ENCODE data around the gene KCNH1. TPM values are rescaled to one million over a fixed set of nuclear protein-coding genes. Genes with fewer than 3 reads are reported as not detected.

Gene KCNH1
- total and polyA plus RNA-seq, 10 of the 15 experiments (the other 5 are each of a cell fraction or from before 2014, with no cell fraction given), result 0.02 to 0.04 (median 0.04) TPM; not detected in 7

- no peak for TF ChIP-seq SMAD5 (IDR thresholded peaks at IDR 0.05; ENCODE audit: low read depth)
- TF ChIP-seq, protein P1, sequence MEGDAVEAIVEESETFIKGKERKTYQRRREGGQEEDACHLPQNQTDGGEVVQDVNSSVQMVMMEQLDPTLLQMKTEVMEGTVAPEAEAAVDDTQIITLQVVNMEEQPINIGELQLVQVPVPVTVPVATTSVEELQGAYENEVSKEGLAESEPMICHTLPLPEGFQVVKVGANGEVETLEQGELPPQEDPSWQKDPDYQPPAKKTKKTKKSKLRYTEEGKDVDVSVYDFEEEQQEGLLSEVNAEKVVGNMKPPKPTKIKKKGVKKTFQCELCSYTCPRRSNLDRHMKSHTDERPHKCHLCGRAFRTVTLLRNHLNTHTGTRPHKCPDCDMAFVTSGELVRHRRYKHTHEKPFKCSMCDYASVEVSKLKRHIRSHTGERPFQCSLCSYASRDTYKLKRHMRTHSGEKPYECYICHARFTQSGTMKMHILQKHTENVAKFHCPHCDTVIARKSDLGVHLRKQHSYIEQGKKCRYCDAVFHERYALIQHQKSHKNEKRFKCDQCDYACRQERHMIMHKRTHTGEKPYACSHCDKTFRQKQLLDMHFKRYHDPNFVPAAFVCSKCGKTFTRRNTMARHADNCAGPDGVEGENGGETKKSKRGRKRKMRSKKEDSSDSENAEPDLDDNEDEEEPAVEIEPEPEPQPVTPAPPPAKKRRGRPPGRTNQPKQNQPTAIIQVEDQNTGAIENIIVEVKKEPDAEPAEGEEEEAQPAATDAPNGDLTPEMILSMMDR (IDR thresholded peaks at IDR 0.05 in 2 of 3, conservative IDR thresholded peaks at IDR 0.05 in 1 of 3; ENCODE audit: control insufficient read depth in 2 of 3, extremely low read depth in 1 of 3, insufficient read depth in 1 of 3, low read depth in 3 of 3, low read length in 3 of 3), result peak in 2 of 3 experiments; percentile 8 to 18; a peak in 1 of 6 replicates
- TF ChIP-seq NFIC (IDR thresholded peaks at IDR 0.05; ENCODE audit: low read depth, low read length), result no peak
- no peak for TF ChIP-seq IKZF1 (conservative IDR thresholded peaks at IDR 0.05)
Observed at GRCh38 chr1:211009944-211010343, 124.0 kb downstream of the KCNH1 start (continued).

- Histone ChIP-seq H3K9me3 (replicated peaks; ENCODE audit: control insufficient read depth, insufficient read depth, low read length) (no peaks in the 10 kb centered on the region), H3K9ac (ENCODE audit: control insufficient read depth, insufficient read depth, low read length) (no peak overlapping the region), H3K79me2 (ENCODE audit: control insufficient read depth, insufficient read depth, low read length) (no peaks in the 10 kb centered on the region), H3K27me3 (replicated peaks in 1 of 2; ENCODE audit: control insufficient read depth in 2 of 2, insufficient read depth in 2 of 2, low read length in 1 of 2) (no peaks in the 10 kb centered on the region), H2AFZ (ENCODE audit: control insufficient read depth, low read depth, low read length) (no peak overlapping the region), H3K4me3 (no peak overlapping the region), H3K27ac (ENCODE audit: control insufficient read depth, insufficient read depth) (no peak overlapping the region), H3K4me2 (ENCODE audit: control insufficient read depth, insufficient read depth) (no peak overlapping the region), H4K20me1 (ENCODE audit: control insufficient read depth, insufficient read depth) (no peaks in the 10 kb centered on the region), H3K4me1 (ENCODE audit: control insufficient read depth, insufficient read depth, low read length) (no peaks in the 10 kb centered on the region), H3K36me3 (ENCODE audit: control insufficient read depth in 2 of 2, insufficient read depth in 2 of 2, low read length in 1 of 2) (no peaks in the 10 kb centered on the region)
- in situ Hi-C loops (cut with MboI) (no loop called here), intact Hi-C loops (cut with micrococcal nuclease; ENCODE audit: unreplicated experiment) (no loop called here)
- WGBS (ENCODE audit: insufficient coverage, insufficient replicate concordance, low lambda C conversion rate, missing lambda C conversion rate), result 30% methylated on average over 1 of the region's 1 CpG
- no peak for FAIRE-seq
- SMC1A ChIA-PET (ENCODE audit: uncharacterized antibody, unreplicated experiment), result no interaction called here
- BruUV-seq (replicated peaks), result no TSS peak
- CTCF ChIA-PET, result no interaction called here
- RAD21 ChIA-PET (ENCODE audit: unreplicated experiment), result no interaction called here
- no peak for ATAC-seq
- no peak for DNase-seq (ENCODE audit: low read depth, low spot score)
- POLR2A ChIA-PET, result no interaction called here
- no peak for TF ChIP-seq BACH1 (IDR thresholded peaks at IDR 0.05; ENCODE audit: borderline replicate concordance)
- no peak for TF ChIP-seq SMC3 (IDR thresholded peaks at IDR 0.05; ENCODE audit: borderline replicate concordance, low read length)
- TF ChIP-seq BCL11A (IDR thresholded peaks at IDR 0.05; ENCODE audit: low read depth, low read length), result no peak
- TF ChIP-seq ELK1 (IDR thresholded peaks at IDR 0.05; ENCODE audit: low read depth, low read length), result no peak
- TF ChIP-seq, protein P2, sequence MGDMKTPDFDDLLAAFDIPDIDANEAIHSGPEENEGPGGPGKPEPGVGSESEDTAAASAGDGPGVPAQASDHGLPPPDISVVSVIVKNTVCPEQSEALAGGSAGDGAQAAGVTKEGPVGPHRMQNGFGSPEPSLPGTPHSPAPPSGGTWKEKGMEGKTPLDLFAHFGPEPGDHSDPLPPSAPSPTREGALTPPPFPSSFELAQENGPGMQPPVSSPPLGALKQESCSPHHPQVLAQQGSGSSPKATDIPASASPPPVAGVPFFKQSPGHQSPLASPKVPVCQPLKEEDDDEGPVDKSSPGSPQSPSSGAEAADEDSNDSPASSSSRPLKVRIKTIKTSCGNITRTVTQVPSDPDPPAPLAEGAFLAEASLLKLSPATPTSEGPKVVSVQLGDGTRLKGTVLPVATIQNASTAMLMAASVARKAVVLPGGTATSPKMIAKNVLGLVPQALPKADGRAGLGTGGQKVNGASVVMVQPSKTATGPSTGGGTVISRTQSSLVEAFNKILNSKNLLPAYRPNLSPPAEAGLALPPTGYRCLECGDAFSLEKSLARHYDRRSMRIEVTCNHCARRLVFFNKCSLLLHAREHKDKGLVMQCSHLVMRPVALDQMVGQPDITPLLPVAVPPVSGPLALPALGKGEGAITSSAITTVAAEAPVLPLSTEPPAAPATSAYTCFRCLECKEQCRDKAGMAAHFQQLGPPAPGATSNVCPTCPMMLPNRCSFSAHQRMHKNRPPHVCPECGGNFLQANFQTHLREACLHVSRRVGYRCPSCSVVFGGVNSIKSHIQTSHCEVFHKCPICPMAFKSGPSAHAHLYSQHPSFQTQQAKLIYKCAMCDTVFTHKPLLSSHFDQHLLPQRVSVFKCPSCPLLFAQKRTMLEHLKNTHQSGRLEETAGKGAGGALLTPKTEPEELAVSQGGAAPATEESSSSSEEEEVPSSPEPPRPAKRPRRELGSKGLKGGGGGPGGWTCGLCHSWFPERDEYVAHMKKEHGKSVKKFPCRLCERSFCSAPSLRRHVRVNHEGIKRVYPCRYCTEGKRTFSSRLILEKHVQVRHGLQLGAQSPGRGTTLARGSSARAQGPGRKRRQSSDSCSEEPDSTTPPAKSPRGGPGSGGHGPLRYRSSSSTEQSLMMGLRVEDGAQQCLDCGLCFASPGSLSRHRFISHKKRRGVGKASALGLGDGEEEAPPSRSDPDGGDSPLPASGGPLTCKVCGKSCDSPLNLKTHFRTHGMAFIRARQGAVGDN (IDR thresholded peaks at IDR 0.05), result no peak
- TF ChIP-seq NR2C2 (IDR thresholded peaks at IDR 0.05; ENCODE audit: borderline replicate concordance, control insufficient read depth, insufficient read length, low read depth), result no peak
- TF ChIP-seq MEF2A (IDR thresholded peaks at IDR 0.05; ENCODE audit: insufficient read depth, low read depth, low read length), result no peak
- no peak for TF ChIP-seq BRCA1 (IDR thresholded peaks at IDR 0.05; ENCODE audit: low read depth, low read length)
- TF ChIP-seq STAT1 (conservative IDR thresholded peaks at IDR 0.05), result no peak
- TF ChIP-seq CEBPB (IDR thresholded peaks at IDR 0.05; ENCODE audit: borderline replicate concordance in 1 of 2, low read depth in 2 of 2, low read length in 2 of 2), result no peak
Observed at GRCh38 chr1:211007830-211008229, 126.1 kb downstream of the KCNH1 start.

Measured in GM12878 (cell line).